BJ (cell line): ENCODE data around the gene CASKIN1. TPM values are rescaled to one million over a fixed set of nuclear protein-coding genes. Genes with fewer than 3 reads are reported as not detected.

Experiments
- CTCF ChIA-PET: fragments of 350-600 bp; formaldehyde crosslinking; extraction: SDS; loops from one replicate; lab custom pipeline; 2021; ENCODE audit warnings: antibody characterized with exemption, inconsistent platforms; lab: Yijun Ruan, JAX
- POLR2A ChIA-PET: fragments of 300-600 bp; sonication (Branson Sonifier 250); formaldehyde crosslinking; extraction: SDS; loops from one replicate; lab custom pipeline; 2021; ENCODE audit warnings: antibody characterized with exemption; lab: Charles Lee
- DNase-seq: peaks from one replicate; pipeline ENCODE4 v3.0.0-alpha.2; 2011; ENCODE audit warnings: low read depth
- H3K27me3 ChIP-seq: 2 replicates; pipeline ENCODE4 v1.6.0; 2011; ENCODE audit warnings: low read length; ENCODE audit not compliant: control insufficient read depth, insufficient read depth
- H3K36me3 ChIP-seq: 2 replicates; pipeline ENCODE4 v1.5.1; 2011; ENCODE audit warnings: low read length; ENCODE audit not compliant: control insufficient read depth, insufficient read depth
- H3K4me3 ChIP-seq: 2 replicates; pipeline ENCODE4 v1.5.1; 2011; ENCODE audit warnings: low read depth, mild to moderate bottlenecking, control low read depth, low read length
- polyA plus RNA-seq: library from polyadenylated mRNA; depleted of rRNA; stranded (reverse); fragments of >200 nt; gene quantifications from 2 replicates; pipeline ENCODE4 v1.2.3, GENCODE V29; 2011
- TF ChIP-seq, protein P1 (sequence below): IDR thresholded peaks from 2 replicates; pipeline ENCODE4 v1.5.1; 2011; ENCODE audit warnings: low read depth, mild to moderate bottlenecking, control low read depth, inconsistent platforms, low read length, moderate library complexity; ENCODE audit not compliant: insufficient read depth

Gene CASKIN1
- polyA plus RNA-seq, 1 experiment, result 0.01 TPM

DNA sequence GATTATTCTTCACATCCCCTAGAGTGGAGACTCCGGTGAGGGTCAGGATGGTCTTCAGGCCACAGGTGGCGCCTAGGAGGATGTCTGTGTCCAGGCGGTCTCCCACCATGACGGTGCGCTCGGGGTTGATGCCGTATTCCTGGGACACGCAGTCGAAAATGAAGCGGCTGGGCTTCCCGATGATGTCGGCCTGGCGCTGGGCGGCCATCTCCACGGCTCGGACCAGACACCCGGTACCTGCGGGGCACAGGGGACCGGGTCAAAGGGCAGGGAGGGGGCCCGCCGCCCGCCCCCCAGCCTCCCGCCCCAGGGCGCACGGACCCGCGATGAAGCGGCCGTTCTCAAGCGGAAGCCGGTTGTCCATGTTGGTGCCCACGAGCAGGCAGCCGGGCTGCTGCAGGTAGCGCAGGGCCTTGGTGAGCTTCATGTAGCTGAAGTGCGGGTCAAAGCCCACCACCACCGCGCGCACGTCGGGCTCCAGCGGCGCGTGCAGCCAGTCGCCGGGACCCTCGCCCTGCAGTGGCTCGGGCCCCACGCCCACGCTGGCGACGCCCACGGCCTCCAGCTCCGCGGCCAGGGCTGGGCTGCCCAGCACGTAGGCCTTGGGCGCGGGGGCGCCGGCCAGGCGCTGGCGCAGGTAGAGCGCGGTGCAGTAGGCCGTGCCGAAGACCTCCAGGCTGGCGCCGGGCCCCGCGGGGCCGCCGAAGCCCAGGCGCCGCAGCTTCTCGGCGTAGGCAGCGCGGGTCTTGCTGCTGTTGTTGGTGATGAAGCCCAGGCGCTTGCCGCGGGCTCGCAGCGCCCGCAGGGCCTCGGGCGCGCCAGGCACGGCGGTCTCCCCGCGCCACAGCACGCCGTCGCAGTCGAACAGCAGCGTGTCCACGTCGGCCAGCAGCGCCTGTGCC is 17.7 kb upstream of the CASKIN1 start:
- Histone ChIP-seq H3K27me3 (no peaks in the 10 kb centered on the region), H3K36me3 (peaks cover 8% of the 10 kb centered on the region), H3K4me3 (peak overlapping the region; percentile 56)
- CTCF ChIA-PET, result no interaction called here
- TF ChIP-seq, protein P1, sequence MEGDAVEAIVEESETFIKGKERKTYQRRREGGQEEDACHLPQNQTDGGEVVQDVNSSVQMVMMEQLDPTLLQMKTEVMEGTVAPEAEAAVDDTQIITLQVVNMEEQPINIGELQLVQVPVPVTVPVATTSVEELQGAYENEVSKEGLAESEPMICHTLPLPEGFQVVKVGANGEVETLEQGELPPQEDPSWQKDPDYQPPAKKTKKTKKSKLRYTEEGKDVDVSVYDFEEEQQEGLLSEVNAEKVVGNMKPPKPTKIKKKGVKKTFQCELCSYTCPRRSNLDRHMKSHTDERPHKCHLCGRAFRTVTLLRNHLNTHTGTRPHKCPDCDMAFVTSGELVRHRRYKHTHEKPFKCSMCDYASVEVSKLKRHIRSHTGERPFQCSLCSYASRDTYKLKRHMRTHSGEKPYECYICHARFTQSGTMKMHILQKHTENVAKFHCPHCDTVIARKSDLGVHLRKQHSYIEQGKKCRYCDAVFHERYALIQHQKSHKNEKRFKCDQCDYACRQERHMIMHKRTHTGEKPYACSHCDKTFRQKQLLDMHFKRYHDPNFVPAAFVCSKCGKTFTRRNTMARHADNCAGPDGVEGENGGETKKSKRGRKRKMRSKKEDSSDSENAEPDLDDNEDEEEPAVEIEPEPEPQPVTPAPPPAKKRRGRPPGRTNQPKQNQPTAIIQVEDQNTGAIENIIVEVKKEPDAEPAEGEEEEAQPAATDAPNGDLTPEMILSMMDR, result no peak
- no peak for DNase-seq
- POLR2A ChIA-PET, result interaction anchor here (0.5 to 1.6 kb wide), 4 partner anchors 8 to 811 kb away, joined by 4 to 7 read pairs (median 4); partner anchors contain the start of genes NTHL1, TRAF7 and TSC2

- Histone ChIP-seq H3K27me3 (no peaks in the 10 kb centered on the region), H3K36me3 (peaks cover 15% of the 10 kb centered on the region), H3K4me3 (no peak overlapping the region)
- DNase-seq, result no peak
- ChIA-PET CTCF (no interaction called here), POLR2A (no interaction called here)
- TF ChIP-seq, protein P1, result no peak
Observed at GRCh38 chr16:2212362-2213324, 16.2 kb upstream of the CASKIN1 start.

DNA sequence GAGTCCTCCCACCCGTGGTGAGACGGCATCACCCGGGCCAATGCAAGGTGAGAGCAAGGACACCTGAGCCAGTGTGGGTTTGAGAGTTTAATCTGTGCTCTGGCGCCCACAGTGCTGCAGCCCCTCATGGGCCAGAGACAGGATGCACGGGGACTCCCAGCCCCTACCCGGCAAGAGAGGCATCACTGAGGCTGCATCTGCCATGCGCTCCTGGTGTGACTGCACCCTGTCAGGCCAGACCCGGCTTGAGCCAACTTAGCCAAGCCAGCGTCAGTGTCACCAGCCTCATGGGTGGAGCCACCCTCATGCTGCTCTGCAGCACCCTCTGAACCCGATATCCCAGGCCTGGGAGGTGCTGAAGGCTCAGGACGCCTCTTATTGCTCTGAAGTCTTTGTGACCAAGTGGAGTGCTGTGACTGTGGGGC is 15.5 kb upstream of the CASKIN1 start:
- ChIA-PET POLR2A (no interaction called here), CTCF (no interaction called here)
- H3K36me3 ChIP-seq, result peaks cover 19% of the 10 kb centered on the region
- TF ChIP-seq, protein P1, result no peak
- H3K4me3 ChIP-seq, result no peak overlapping the region
- no peaks in the 10 kb centered on the region for H3K27me3 ChIP-seq
- DNase-seq, result no peak

DNA sequence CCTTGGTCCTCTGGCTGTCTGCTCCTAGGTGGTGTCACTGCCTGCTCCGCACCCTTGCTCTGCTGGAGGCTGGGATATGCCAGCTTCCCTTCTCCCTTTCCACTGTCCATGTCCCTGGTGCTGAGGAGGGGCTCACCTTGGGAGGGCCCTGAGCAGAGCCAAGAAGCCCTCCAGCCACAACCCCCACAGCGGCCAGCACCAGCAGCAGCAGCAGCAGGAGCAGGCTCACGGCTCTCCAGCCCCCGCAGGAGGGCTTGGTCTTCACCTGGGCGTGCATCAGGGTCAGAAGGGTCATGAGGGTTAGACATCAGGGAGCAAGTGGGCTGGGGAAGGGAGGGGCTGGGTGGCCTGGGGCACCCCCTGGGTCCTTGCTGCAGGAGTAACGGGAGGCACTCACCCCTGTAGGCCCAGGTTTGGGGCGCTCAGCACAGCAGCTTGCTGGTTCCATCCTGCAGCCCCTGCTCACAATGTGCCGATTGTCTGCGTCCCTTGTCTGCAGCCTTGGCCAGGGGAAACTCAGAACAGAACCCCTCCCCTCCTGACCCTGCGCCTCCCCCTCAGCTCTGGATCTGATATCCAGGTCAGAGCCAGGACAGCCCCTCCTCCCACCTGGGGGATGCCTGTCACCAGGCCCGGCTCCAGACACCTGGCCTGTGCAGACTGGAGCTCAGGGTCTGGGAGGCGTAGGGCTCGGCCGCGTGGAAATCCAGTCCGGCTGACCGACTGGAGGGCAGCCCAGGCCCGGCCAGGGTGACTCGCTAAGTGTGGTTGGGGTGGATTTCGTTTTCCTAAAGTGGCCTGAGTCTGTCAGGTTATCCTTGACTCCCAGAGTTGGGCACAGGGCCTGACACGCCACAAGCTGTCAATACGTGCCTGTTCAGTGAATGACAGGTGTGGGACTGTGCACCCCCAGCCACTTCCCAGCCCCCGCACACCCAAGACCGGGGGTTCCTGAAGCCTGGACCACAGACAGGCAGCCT is 14.3 kb upstream of the CASKIN1 start, which contains the start of gene BRICD5:
Gene BRICD5 (minus strand): TSS at position 478 of the 980 bp plus-strand sequence. CDS start 30 bp downstream, at position 448.
- no peaks in the 10 kb centered on the region for H3K27me3 ChIP-seq
- ChIA-PET POLR2A (no interaction called here), CTCF (no interaction called here)
- H3K36me3 ChIP-seq, result peaks cover 19% of the 10 kb centered on the region
- DNase-seq, result no peak
- TF ChIP-seq, protein P1, result no peak
- H3K4me3 ChIP-seq, result no peak within 1 kb of the TSS
